Fibroblast of lung (primary cell): ENCODE results near the gene HP. TPM values are rescaled to one million over a fixed set of nuclear protein-coding genes. Genes with fewer than 3 reads are reported as not detected.

Source experiments
- DNase-seq, 2 donors: peaks; one replicate each; pipeline versions ENCODE4 v3.0.0 to v3.0.0-alpha.2; 2010; ENCODE audit warnings: low read depth in 2 of 2
- H2AFZ ChIP-seq: 2 replicates; pipeline ENCODE4 v1.5.1; 2012; ENCODE audit warnings: low read length, control low read depth, inconsistent platforms
- H3K27ac ChIP-seq: 2 replicates; pipeline ENCODE4 v1.5.1; 2011; ENCODE audit warnings: low read length, control low read depth; ENCODE audit not compliant: insufficient read depth
- H3K27me3 ChIP-seq: 2 replicates; pipeline ENCODE4 v1.5.1; 2011; ENCODE audit warnings: mild to moderate bottlenecking, low read length; ENCODE audit not compliant: control insufficient read depth, insufficient read depth
- H3K36me3 ChIP-seq: 2 replicates; pipeline ENCODE4 v1.5.1; 2011; ENCODE audit warnings: low read length; ENCODE audit not compliant: control insufficient read depth, insufficient read depth
- H3K4me1 ChIP-seq: 2 replicates; pipeline ENCODE4 v1.5.1; 2011; ENCODE audit warnings: low read length; ENCODE audit not compliant: control insufficient read depth, insufficient read depth; ENCODE audit errors: extremely low read depth
- H3K4me2 ChIP-seq: 2 replicates; pipeline ENCODE4 v1.5.1; 2011; ENCODE audit warnings: low read length, control low read depth; ENCODE audit not compliant: insufficient read depth; ENCODE audit errors: extremely low read depth
- H3K4me3 ChIP-seq, 4 experiments: fragments of 200-600 bp in 1 of 4; sonication (generic) in 1 of 4; replicated peaks in 1 of 4; 2 replicates each; pipeline ENCODE4 v1.5.1; 2011 to 2016; ENCODE audit warnings: low read length in 4 of 4, low read depth in 3 of 4, mild to moderate bottlenecking in 3 of 4, control low read depth in 2 of 4, inconsistent platforms in 1 of 4, mixed read lengths in 1 of 4; ENCODE audit not compliant: insufficient read depth in 1 of 4; ENCODE audit errors: control extremely low read depth in 1 of 4
- H3K79me2 ChIP-seq: 2 replicates; pipeline ENCODE4 v1.5.1; 2012; ENCODE audit warnings: mild to moderate bottlenecking, low read length, inconsistent platforms; ENCODE audit not compliant: control insufficient read depth, insufficient read depth
- H3K9ac ChIP-seq: 2 replicates; pipeline ENCODE4 v1.5.1; 2011; ENCODE audit warnings: mild to moderate bottlenecking, low read length, control low read depth; ENCODE audit not compliant: insufficient read depth
- H3K9me3 ChIP-seq: 2 replicates; pipeline ENCODE4 v1.5.1; 2012; ENCODE audit warnings: low read depth, low read length; ENCODE audit not compliant: control insufficient read depth, insufficient read depth
- H4K20me1 ChIP-seq: 2 replicates; pipeline ENCODE4 v1.5.1; 2011; ENCODE audit warnings: low read length; ENCODE audit not compliant: control insufficient read depth, insufficient read depth; ENCODE audit errors: extremely low read depth
- CTCF ChIP-seq, 2 donors: IDR thresholded peaks in 1 of 2; conservative IDR thresholded peaks in 1 of 2; 1 replicate in 1 of 2; 2 replicates in 1 of 2; pipeline ENCODE4 v1.5.1; 2011 to 2012; ENCODE audit warnings: low read length in 2 of 2, control low read depth in 1 of 2, inconsistent platforms in 1 of 2, low read depth in 1 of 2, mild to moderate bottlenecking in 1 of 2
- EZH2 ChIP-seq: IDR thresholded peaks from 2 replicates; pipeline ENCODE4 v1.5.1; 2012; ENCODE audit warnings: low read length, control low read depth, mild to moderate bottlenecking; ENCODE audit errors: missing control alignments
- polyA plus RNA-seq, 2 donors: library from polyadenylated mRNA; depleted of rRNA in 1 of 2; stranded (reverse) in 1 of 2; unstranded in 1 of 2; fragments of >200 nt; gene quantifications; 2 replicates each; pipeline ENCODE4 v1.2.1, GENCODE V29; 2011 to 2012; ENCODE audit warnings: missing spikeins in 1 of 2
- total RNA-seq: library from RNA; depleted of rRNA; stranded (reverse); fragments of >200 nt; gene quantifications from 2 replicates; pipeline ENCODE4 v1.2.1, GENCODE V29; 2014

HP gene
- total and polyA plus RNA-seq, 2 donors (not counting 1 experiment from before 2014, with no cell fraction given) = not detected

GRCh38 chr16:72093448-72094265, 39.4 kb downstream of the HP start, which contains the start of the genes DHX38 and TXNL4B:
Gene DHX38, plus strand, starts transcription at chr16:72093847. Its CDS starts 2,311 bp downstream, at chr16:72096158.
Gene TXNL4B, minus strand, starts transcription at chr16:72093620. Its CDS starts 2,871 bp downstream, at chr16:72090749.
- Histone ChIP-seq H3K27me3 (no peaks in the 10 kb centered on the region), H3K4me3 (peak within 1 kb of the TSS; percentile 85 to 93 (median 91)), H4K20me1 (no peaks in the 10 kb centered on the region), H3K79me2 (peaks cover 59% of the 10 kb centered on the region), H3K36me3 (peaks cover 15% of the 10 kb centered on the region), H3K4me2 (peak within 1 kb of the TSS; percentile 95), H3K4me1 (peaks cover 2% of the 10 kb centered on the region), H3K9ac (peak within 1 kb of the TSS; percentile 87), H3K27ac (peak within 1 kb of the TSS; percentile 89), H2AFZ (peak within 1 kb of the TSS; percentile 85), H3K9me3 (no peaks in the 10 kb centered on the region)
- TF ChIP-seq CTCF (conservative IDR thresholded peaks at IDR 0.05 in 1 of 2, IDR thresholded peaks at IDR 0.05 in 1 of 2; ENCODE audit: low read depth in 1 of 2, low read length in 2 of 2) = no peak
- TF ChIP-seq EZH2 = no peak
- DNase-seq = peak; percentile 99

GRCh38 chr16:72094266-72094610, 39.9 kb downstream of the HP start:
- Histone ChIP-seq H3K27me3 (no peaks in the 10 kb centered on the region), H3K4me1 (peaks cover 2% of the 10 kb centered on the region), H3K4me2 (peak overlapping the region; percentile 95), H4K20me1 (no peaks in the 10 kb centered on the region), H3K27ac (peak overlapping the region; percentile 89), H3K36me3 (peaks cover 19% of the 10 kb centered on the region), H3K79me2 (peaks cover 59% of the 10 kb centered on the region), H3K4me3 (peak overlapping the region; percentile 85 to 93 (median 91)), H2AFZ (peak overlapping the region; percentile 85), H3K9ac (peak overlapping the region; percentile 87), H3K9me3 (no peaks in the 10 kb centered on the region)
- DNase-seq = peak in 1 of 2 donors; percentile 27
- TF ChIP-seq CTCF (conservative IDR thresholded peaks at IDR 0.05 in 1 of 2, IDR thresholded peaks at IDR 0.05 in 1 of 2; ENCODE audit: low read depth in 1 of 2, low read length in 2 of 2) (no peak), EZH2 (no peak)

GRCh38 chr16:72098936-72099335, 44.6 kb downstream of the HP start:
- no peak for TF ChIP-seq EZH2
- TF ChIP-seq CTCF (conservative IDR thresholded peaks at IDR 0.05 in 1 of 2, IDR thresholded peaks at IDR 0.05 in 1 of 2; ENCODE audit: low read depth in 1 of 2, low read length in 2 of 2) = no peak
- H3K4me3 ChIP-seq = no peak overlapping the region
- no peak overlapping the region for H3K4me2 ChIP-seq
- no peaks in the 10 kb centered on the region for H3K27me3 ChIP-seq
- H3K4me1 ChIP-seq = peaks cover 2% of the 10 kb centered on the region
- no peak overlapping the region for H3K9ac ChIP-seq
- H3K9me3 ChIP-seq = no peaks in the 10 kb centered on the region
- no peak overlapping the region for H2AFZ ChIP-seq
- H3K79me2 ChIP-seq = peaks cover 27% of the 10 kb centered on the region
- H4K20me1 ChIP-seq = no peaks in the 10 kb centered on the region
- no peak for DNase-seq
- no peak overlapping the region for H3K27ac ChIP-seq
- H3K36me3 ChIP-seq = peaks cover 40% of the 10 kb centered on the region
